ENCODE results near the gene TADA3. TPM values are rescaled to one million over a fixed set of nuclear protein-coding genes. Genes with fewer than 3 reads are reported as not detected.

Gene TADA3, protein sequence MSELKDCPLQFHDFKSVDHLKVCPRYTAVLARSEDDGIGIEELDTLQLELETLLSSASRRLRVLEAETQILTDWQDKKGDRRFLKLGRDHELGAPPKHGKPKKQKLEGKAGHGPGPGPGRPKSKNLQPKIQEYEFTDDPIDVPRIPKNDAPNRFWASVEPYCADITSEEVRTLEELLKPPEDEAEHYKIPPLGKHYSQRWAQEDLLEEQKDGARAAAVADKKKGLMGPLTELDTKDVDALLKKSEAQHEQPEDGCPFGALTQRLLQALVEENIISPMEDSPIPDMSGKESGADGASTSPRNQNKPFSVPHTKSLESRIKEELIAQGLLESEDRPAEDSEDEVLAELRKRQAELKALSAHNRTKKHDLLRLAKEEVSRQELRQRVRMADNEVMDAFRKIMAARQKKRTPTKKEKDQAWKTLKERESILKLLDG
- total RNA-seq, result 98.4 and 133 TPM in 2 replicates

DNA sequence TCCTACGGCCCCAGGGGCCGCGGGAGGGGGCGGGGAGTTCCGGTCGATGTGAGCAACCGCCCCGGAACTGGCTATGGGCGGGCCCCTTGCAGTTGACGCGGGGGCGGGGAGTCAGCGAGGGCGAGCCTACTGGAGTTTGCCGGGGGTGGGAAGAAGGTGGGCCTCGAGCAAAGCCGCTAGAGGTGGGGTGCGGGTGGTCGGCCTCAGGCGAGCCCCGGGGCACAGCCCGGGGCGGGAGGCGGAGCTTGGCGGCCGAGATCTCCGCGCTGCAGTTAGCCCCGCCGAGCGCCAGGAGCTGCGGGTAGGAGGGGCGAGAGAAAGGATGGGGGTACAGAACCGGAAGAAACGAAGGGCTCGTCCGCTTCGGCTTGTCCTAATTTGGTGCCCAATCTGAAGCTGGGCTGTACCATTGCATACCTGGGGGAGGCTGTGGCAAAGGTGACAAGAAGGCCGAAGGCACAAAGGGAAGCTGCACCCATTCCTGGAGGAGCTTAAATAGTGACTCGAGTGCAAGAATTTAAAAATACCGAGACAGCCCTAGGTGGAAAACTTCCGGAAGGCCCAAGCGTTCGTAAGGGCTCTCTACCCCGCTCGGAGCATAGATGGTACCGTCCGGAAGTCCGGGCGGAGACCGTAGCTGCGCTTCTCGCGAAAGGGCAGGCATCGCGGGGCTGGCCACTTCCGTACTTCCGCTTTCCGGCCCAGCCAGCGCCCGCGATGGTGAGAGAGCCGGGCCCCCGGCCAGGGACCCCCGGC, at the start of gene TADA3, which contains the start of gene ARPC4:
TSS of gene TADA3 (minus strand) at position 69 of the 756 bp plus-strand sequence. CDS start 1,007 bp downstream, outside the sequence.
TSS of gene ARPC4 (plus strand) at position 678 of the 756 bp plus-strand sequence. CDS start at position 718, 40 bp downstream.

DNA sequence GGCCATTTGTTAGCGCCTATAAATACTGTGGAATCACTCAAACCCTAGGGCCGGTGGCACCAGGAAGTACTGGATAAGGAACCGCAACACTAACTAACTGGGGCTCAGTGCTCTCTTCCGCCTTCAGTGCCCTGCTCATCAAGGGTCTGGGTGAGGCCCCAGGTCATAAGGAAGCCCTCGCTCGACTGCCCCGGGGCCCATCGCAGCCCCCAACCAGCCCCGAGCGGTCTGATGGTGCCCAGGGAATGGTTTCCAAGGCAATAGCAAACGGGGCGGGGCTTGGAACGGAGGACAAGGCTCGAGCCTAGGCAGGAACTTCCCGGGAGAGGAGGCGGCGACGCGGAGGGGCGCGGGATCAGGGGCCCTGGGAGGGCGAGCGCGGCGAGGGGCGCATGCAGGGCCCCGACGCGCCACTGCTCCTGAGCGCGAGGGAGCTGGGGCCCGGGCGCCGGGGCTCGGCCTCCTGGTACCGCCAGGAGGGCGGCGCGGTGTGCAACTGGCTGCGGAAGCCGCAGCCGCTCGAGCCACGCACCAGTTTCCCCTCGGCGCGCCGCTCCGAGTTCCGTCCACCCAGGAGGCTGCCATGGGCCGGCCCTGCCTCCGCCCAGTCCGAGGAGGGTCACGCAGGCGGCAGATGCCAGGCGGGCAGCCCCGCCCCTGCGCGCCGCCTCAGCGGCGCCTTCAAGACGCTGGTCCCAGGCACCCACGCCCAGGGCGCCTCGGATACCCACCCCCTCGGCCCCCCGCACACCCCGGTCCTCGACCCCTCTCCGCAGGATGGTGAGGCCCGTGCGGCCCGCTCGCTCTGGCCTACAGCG, 17.6 kb upstream of the TADA3 start, which contains the start of gene TTLL3:
TSS of gene TTLL3 (plus strand) at position 648 of the 818 bp plus-strand sequence. CDS start 400 bp downstream, outside the sequence.

GRCh38 chr3:9769426-9770275, 22.6 kb downstream of the TADA3 start, which contains the start of gene CAMK1:
CAMK1 (minus strand) TSS chr3:9769947; CDS start chr3:9767749, 2,198 bp downstream.

GRCh38 chr3:9749645-9750555, 42.4 kb downstream of the TADA3 start, which contains the start of gene OGG1:
OGG1 (plus strand) TSS chr3:9749952; CDS start chr3:9750287, 335 bp downstream.

DNA sequence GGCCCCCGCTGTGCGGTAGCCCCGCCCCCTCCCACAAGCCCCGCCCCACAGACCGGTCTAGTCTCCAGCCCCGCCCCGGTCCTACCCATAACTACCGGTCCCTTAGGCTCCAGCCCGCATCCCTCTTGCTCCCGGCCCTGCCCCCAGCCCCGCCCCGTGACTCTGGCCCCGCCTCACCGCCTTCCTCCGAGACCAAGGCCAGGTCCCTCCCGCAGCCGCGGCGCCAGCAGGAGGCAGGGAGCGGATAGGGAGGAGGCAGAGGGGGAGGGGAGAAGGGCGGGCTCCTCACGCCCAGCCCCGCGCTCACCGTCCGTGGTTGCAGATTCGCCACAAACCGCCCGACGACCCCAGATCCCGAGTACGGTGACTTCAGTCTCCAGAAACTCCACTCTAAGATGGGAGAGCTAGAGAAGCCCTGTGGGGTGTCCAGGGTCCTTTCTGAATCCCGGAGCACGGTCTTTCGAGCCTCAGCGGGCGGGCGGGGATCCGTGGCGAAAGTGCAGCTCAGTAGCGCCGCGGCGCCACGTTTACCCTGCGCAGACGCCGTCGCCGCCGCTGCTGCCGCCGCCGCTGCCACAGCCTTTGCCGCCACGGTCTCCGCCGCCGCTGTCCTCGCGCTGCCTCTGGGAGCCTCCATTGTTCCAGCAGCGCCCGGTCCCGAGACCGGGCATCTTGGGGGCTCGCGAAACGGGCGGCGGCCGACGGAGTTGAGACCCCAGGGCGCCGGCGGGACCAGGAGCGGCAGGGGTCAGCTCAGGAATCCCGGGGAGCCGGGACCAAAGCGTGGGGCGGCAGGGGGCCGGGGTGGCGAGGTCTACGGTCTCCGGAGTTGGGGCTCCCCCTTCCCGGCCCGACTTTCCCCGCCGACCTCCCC, 60.8 kb downstream of the TADA3 start, which contains the start of gene BRPF1:
TSS of gene BRPF1 (plus strand) at position 530 of the 874 bp plus-strand sequence. CDS start 2,406 bp downstream, outside the sequence.

Other genes with a start within 250 kb of the TADA3 start
- gene LHFPL4, start 238.7 kb downstream of the TADA3 start, total RNA-seq, result not detected in 2 replicates
- 26.0 and 30.1 TPM in 2 replicates for gene MTMR14, start 143.0 kb downstream of the TADA3 start, total RNA-seq
- gene CPNE9, start 88.6 kb downstream of the TADA3 start, total RNA-seq, result not detected in 2 replicates
- 10.5 and 11.5 TPM in 2 replicates for gene BRPF1, start 60.7 kb downstream of the TADA3 start, total RNA-seq
- 13.9 and 18.1 TPM in 2 replicates for gene OGG1, start 42.5 kb downstream of the TADA3 start, total RNA-seq
- 24.8 and 31.1 TPM in 2 replicates for gene CAMK1, start 22.5 kb downstream of the TADA3 start, total RNA-seq
- gene ARPC4, start 609 bp upstream of the TADA3 start, total RNA-seq, result 90.5 and 289 TPM in 2 replicates
- 2.1 and 23.8 TPM in 2 replicates for gene TTLL3, start 17.8 kb upstream of the TADA3 start, total RNA-seq
- 46.7 and 59.6 TPM in 2 replicates for gene RPUSD3, start 51.5 kb upstream of the TADA3 start, total RNA-seq
- not detected in 2 replicates for gene CIDEC, start 87.8 kb upstream of the TADA3 start, total RNA-seq
- gene JAGN1, start 98.1 kb upstream of the TADA3 start, total RNA-seq, result 43.6 and 54.5 TPM in 2 replicates
- gene IL17RE, start 110.4 kb upstream of the TADA3 start, total RNA-seq, result 0.88 and 1.0 TPM in 2 replicates
- gene IL17RC, start 124.6 kb upstream of the TADA3 start, total RNA-seq, result 34.1 and 39.6 TPM in 2 replicates
- 18.8 and 21.3 TPM in 2 replicates for gene CRELD1, start 141.4 kb upstream of the TADA3 start, total RNA-seq
- gene PRRT3, start 159.9 kb upstream of the TADA3 start, total RNA-seq, result 3.6 and 10.7 TPM in 2 replicates
- 38.4 and 115 TPM in 2 replicates for gene EMC3, start 194.4 kb upstream of the TADA3 start, total RNA-seq
- gene FANCD2, start 234.0 kb upstream of the TADA3 start, total RNA-seq, result 14.4 and 20.2 TPM in 2 replicates

Measured in epithelial cell of alveolus of lung (primary cell).